ENCODE measurements around the gene RAE1. TPM values are rescaled to one million over a fixed set of nuclear protein-coding genes. Genes with fewer than 3 reads are reported as not detected.
"Not testable (repeated sequence)": the region's sequence is repeated elsewhere in the genome, so short reads cannot be mapped to it uniquely, and the experiment has no call there.

The RAE1 gene
- total and polyA plus RNA-seq, 7 donors = 9.1 to 23.6 (median 14.7) TPM

DNA sequence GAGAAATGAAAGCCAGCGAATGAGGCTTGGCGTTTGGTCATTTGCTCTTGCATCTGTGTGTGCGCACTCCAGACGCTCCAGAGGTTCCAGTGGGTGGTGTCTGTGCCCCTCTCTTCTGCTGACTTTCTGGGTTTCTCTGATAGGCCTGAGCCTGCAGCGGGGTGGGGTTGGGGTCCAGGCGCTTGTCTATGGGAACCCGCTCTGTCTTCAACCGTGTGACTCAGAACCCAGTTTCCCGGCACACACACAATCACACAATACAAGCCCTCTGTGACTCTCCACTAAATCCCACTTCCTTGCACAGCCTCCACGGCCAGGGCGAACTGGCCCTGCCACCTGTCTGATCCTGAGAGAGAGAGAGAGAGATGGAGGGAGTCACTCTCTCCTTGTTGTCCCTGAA is 64.7 kb downstream of the RAE1 start:
- Histone ChIP-seq H3K4me3 (no peak overlapping the region), H3K36me3 (ENCODE audit: insufficient read depth in 1 of 2, low read depth in 1 of 2) (no peaks in the 10 kb centered on the region), H3K9me3 (no peaks in the 10 kb centered on the region), H3K27me3 (ENCODE audit: insufficient read depth in 3 of 3, low read length in 2 of 3) (no peaks in the 10 kb centered on the region), H3K4me1 (no peaks in the 10 kb centered on the region), H3K27ac (no peak overlapping the region)
- no peak for DNase-seq
- TF ChIP-seq, protein P1, sequence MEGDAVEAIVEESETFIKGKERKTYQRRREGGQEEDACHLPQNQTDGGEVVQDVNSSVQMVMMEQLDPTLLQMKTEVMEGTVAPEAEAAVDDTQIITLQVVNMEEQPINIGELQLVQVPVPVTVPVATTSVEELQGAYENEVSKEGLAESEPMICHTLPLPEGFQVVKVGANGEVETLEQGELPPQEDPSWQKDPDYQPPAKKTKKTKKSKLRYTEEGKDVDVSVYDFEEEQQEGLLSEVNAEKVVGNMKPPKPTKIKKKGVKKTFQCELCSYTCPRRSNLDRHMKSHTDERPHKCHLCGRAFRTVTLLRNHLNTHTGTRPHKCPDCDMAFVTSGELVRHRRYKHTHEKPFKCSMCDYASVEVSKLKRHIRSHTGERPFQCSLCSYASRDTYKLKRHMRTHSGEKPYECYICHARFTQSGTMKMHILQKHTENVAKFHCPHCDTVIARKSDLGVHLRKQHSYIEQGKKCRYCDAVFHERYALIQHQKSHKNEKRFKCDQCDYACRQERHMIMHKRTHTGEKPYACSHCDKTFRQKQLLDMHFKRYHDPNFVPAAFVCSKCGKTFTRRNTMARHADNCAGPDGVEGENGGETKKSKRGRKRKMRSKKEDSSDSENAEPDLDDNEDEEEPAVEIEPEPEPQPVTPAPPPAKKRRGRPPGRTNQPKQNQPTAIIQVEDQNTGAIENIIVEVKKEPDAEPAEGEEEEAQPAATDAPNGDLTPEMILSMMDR (IDR thresholded peaks at IDR 0.05) = no peak
- 86 to 92% (median 90%) methylated on average over 11 of the region's 11 CpGs for WGBS, 3 donors
- intact Hi-C loops (cut with DNase I) = no loop called here
- ATAC-seq = no peak

DNA sequence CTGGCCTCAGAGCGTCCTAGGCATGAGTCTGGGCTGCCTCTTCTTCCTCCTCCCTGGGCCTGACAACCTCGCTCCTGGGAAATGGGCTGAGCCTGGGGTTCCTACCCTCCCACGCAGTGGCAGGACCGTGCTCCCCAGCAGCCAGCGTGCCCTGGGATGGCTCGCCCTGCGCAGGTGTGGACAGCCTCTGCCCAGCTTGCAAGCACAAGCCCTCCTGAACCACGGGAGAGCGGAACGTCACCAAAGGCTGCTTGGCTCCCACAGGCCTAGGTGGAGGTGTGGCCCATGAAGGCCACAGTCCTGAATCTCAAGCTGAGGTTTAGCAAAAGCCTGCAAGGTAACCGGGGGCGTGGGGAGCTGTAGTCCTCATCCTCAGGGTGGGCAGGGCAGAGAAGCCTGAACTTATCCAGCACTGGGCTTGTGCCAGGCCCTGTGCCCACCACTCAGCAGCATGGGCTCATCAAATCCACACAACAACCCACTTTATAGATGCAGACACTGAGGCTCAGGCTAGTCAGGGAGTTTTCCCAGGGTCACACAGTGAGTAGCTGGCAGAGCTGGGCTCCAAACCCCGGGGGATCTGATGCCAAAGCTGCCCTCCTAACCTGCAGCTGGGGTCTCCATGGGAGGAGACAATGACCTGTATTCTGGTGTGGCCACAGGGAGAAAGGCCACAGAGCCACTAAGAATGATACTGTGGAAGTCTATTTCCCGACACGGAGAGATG is 65.4 kb downstream of the RAE1 start:
- TF ChIP-seq, protein P1 (IDR thresholded peaks at IDR 0.05) = no peak
- DNase-seq (no peak), ATAC-seq (no peak)
- WGBS, 3 donors = 89 to 96% (median 91%) methylated on average over 15 of the region's 15 CpGs
- Histone ChIP-seq H3K4me1 (no peaks in the 10 kb centered on the region), H3K4me3 (no peak overlapping the region), H3K36me3 (ENCODE audit: insufficient read depth in 1 of 2, low read depth in 1 of 2) (no peaks in the 10 kb centered on the region), H3K9me3 (no peaks in the 10 kb centered on the region), H3K27ac (no peak overlapping the region), H3K27me3 (ENCODE audit: insufficient read depth in 3 of 3, low read length in 2 of 3) (no peaks in the 10 kb centered on the region)
- intact Hi-C loops (cut with DNase I) = no loop called here

DNA sequence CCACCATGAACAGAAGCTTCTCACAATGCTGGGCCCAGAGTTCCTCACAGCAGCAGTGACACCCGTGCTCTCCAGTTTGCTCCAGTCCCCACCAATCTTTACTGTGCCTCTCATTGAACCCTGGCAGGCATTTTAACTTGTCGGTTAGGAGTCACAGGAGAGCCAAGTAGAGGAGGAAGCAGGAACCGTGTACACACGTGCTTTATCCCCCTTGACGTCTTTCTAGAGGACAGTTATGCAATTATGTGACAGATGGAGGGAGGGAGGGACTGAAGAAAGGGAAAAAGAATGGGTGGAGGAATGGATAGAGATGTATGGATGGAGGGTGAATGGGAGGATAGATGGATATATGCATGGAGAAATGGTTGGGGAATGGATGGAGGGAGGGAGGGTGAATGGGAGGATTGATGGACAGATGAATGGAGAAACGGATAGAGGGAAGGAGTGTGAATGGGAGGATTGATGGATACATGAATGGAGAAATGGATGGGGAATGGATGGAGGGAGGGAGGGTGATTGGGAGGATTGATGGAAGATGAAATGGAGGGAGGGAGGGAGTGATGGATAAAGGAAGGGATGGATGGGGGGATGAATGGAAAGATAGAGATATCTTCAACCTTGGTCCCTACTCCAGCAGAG is 66.1 kb downstream of the RAE1 start:
- Histone ChIP-seq H3K27me3 (ENCODE audit: insufficient read depth in 3 of 3, low read length in 2 of 3) (no peaks in the 10 kb centered on the region), H3K36me3 (ENCODE audit: insufficient read depth in 1 of 2, low read depth in 1 of 2) (no peaks in the 10 kb centered on the region), H3K4me1 (no peaks in the 10 kb centered on the region), H3K4me3 (no peak overlapping the region), H3K9me3 (no peaks in the 10 kb centered on the region), H3K27ac (no peak overlapping the region)
- DNase-seq (no peak), ATAC-seq (no peak)
- TF ChIP-seq, protein P1 (IDR thresholded peaks at IDR 0.05) = no peak
- intact Hi-C loops (cut with DNase I) = no loop called here
- WGBS, 3 donors = 32 to 45% (median 37%) methylated on average over 6 of the region's 6 CpGs

DNA sequence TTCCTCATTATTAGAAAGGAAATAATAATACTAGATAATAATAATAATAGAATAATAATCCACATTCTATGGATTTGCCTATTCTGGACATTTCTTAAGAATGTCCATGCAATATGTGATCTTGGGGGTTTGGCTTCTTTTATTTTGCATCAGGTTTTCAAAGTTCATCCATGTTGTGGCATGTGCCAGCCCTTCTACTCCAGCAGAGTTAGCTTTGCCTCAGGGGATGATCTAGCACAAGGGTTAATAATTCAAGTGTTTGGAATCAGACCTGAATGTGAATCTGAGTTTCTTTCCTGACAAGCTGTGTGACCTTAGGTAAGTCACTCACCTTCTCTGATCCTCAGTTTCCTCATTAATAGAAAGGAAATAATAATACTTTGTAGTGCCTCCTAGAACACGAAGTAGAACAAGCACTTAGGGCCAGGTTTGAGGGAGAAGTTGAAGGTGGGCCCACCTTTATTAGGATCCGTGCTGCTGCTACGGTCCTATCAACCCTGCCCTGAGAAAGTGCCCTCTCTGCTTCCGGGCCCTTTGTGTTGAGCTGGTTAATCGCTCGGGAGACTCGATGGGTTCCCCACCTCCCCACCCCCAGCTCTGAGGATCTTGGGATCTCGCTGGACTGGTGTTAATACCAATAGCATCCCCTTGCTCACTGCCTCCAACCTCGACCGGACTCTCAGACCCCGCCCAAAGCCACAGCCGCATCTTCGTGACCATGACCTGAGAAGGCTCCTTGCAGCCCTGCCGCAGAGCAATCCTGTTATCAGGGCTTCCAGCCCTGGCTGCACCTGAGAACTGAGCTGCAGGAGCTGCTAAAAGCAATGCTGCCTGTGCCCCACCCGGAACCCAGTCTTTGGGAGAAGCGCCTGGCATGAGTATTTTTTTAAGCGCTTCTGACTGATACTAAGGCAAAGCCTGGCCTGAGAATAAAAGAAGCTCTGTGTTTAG is 67.0 kb downstream of the RAE1 start:
- WGBS, 3 donors = 65 to 74% (median 70%) methylated on average over 17 of the region's 17 CpGs
- Histone ChIP-seq H3K4me1 (no peaks in the 10 kb centered on the region), H3K36me3 (ENCODE audit: insufficient read depth in 1 of 2, low read depth in 1 of 2) (no peaks in the 10 kb centered on the region), H3K27me3 (ENCODE audit: insufficient read depth in 3 of 3, low read length in 2 of 3) (no peaks in the 10 kb centered on the region), H3K27ac (no peak overlapping the region), H3K9me3 (no peaks in the 10 kb centered on the region), H3K4me3 (no peak overlapping the region)
- intact Hi-C loops (cut with DNase I) = no loop called here
- no peak for DNase-seq
- ATAC-seq = no peak
- TF ChIP-seq, protein P1 (IDR thresholded peaks at IDR 0.05) = no peak

DNA sequence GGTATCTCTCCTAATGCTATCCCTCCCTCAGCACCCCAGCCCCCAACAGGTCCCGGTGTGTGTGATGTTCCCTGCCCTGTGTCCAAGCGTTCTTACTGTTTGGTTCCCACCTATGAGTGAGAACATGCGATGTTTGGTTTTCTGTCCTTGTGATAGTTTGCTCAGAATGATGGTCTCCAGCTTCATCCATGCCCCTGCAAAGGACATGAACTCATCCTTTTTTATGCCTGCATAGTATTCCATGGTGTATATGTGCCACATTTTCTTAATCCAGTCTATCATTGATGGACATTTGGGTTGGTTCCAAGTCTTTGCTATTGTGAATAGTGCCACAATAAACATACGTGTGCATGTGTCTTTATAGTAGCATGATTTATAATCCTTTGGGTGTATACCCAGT is 68.4 kb downstream of the RAE1 start:
- ATAC-seq; DNase-seq; H3K36me3 ChIP-seq (ENCODE audit: insufficient read depth in 1 of 2, low read depth in 1 of 2); H3K4me1 ChIP-seq; H3K4me3 ChIP-seq; intact Hi-C loops (cut with DNase I); H3K27ac ChIP-seq; H3K27me3 ChIP-seq (ENCODE audit: insufficient read depth in 3 of 3, low read length in 2 of 3); H3K9me3 ChIP-seq: not testable (repeated sequence)
- WGBS, 3 donors = 87 to 98% (median 97%) methylated on average over 3 to 4 of the region's 4 CpGs
